MM.1S (cell line): ENCODE measurements around the gene PRKCZ.

ENCODE experiments used
- EZH2 ChIP-seq: fragments of 300-600 bp; sonication (generic); optimal IDR thresholded peaks from 2 replicates; pipeline ENCODE3; 2017; ENCODE audit warnings: low read depth, mild to moderate bottlenecking, antibody characterized with exemption, low read length, mixed read lengths
- EZH2phosphoT487 ChIP-seq: fragments of 300-600 bp; sonication (generic); IDR thresholded peaks from 2 replicates; pipeline ENCODE4 v1.6.1; 2018; ENCODE audit warnings: antibody characterized with exemption, low read length
- TF ChIP-seq, protein P1 (sequence below): fragments of 300-600 bp; sonication (generic); IDR thresholded peaks from 2 replicates; pipeline ENCODE4 v1.5.1; 2016; ENCODE audit warnings: antibody characterized with exemption, low read length, mixed read lengths

DNA sequence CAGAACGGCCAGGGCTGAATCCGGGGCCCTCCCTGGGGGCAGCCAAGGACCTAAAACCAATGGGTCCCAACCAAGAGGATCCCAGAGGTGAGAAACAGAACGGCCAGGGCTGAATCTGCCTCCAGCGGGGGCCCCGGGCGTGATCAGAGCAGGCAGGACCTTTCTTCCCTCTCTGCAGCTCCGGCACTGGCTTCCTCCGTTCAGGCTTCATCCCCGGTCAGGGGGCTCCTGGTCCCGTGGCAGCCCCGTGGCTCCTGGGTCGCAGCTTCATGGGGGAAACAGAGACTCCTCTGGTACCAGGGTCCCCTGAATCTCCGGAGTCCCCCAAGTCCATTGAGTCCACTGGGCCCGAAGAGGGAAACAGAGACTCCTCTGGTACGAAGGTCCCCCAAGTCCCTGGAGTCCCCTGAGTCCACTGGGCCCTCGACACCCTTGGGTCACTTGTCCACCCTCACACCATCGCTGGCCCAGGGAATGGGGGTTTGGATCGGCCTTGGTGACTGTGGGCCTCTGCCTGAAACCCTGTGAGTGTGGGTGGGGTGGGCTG, 60.1 kb downstream of the PRKCZ start:
- no peak for TF ChIP-seq EZH2phosphoT487
- no peak for TF ChIP-seq EZH2
- TF ChIP-seq, protein P1, sequence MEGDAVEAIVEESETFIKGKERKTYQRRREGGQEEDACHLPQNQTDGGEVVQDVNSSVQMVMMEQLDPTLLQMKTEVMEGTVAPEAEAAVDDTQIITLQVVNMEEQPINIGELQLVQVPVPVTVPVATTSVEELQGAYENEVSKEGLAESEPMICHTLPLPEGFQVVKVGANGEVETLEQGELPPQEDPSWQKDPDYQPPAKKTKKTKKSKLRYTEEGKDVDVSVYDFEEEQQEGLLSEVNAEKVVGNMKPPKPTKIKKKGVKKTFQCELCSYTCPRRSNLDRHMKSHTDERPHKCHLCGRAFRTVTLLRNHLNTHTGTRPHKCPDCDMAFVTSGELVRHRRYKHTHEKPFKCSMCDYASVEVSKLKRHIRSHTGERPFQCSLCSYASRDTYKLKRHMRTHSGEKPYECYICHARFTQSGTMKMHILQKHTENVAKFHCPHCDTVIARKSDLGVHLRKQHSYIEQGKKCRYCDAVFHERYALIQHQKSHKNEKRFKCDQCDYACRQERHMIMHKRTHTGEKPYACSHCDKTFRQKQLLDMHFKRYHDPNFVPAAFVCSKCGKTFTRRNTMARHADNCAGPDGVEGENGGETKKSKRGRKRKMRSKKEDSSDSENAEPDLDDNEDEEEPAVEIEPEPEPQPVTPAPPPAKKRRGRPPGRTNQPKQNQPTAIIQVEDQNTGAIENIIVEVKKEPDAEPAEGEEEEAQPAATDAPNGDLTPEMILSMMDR: no peak
